Ovary (tissue), 3 donors: ENCODE data around the gene MAN1A1.

ENCODE experiments used
- EP300 ChIP-seq: sonication (generic); formaldehyde crosslinking; IDR thresholded peaks from one replicate; pipeline ENCODE4 v1.6.1; 2017; ENCODE audit warnings: antibody characterized with exemption
- TF ChIP-seq, protein P1 (sequence below), 3 donors: fragments of 450-650 bp in 2 of 3; fragments of 200-600 bp in 1 of 3; IDR thresholded peaks; one replicate each; pipeline versions ENCODE4 v1.5.1 to v1.8.0; 2016 to 2022; ENCODE audit warnings: antibody characterized with exemption in 3 of 3, mild to moderate bottlenecking in 1 of 3
- donor health status: DM: no; HTN: no; CAD: no.

DNA sequence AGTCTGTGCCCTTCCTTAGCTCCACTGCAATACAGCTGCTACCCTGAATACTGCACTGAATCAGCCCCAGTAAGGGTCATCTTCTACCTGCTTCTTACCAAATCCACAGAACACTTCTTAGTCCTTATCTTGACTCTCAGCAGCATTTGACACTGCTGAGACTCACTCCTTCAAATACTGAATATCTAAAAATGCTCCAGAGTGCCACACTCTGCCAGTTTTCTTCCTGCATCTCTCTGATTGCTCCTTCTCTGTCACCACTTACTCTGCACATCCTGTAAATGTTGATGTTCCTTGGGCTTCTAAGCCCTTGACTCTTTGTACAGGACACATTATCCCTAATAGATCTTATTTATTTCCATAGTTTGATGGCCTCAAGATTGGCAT is 19.8 kb downstream of the MAN1A1 start:
- no peak for TF ChIP-seq EP300
- TF ChIP-seq, protein P1, sequence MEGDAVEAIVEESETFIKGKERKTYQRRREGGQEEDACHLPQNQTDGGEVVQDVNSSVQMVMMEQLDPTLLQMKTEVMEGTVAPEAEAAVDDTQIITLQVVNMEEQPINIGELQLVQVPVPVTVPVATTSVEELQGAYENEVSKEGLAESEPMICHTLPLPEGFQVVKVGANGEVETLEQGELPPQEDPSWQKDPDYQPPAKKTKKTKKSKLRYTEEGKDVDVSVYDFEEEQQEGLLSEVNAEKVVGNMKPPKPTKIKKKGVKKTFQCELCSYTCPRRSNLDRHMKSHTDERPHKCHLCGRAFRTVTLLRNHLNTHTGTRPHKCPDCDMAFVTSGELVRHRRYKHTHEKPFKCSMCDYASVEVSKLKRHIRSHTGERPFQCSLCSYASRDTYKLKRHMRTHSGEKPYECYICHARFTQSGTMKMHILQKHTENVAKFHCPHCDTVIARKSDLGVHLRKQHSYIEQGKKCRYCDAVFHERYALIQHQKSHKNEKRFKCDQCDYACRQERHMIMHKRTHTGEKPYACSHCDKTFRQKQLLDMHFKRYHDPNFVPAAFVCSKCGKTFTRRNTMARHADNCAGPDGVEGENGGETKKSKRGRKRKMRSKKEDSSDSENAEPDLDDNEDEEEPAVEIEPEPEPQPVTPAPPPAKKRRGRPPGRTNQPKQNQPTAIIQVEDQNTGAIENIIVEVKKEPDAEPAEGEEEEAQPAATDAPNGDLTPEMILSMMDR (IDR thresholded peaks at IDR 0.05), result no peak
